ENCODE results near the gene MACROD2. TPM values are rescaled to one million over a fixed set of nuclear protein-coding genes. Genes with fewer than 3 reads are reported as not detected.
"Not testable (repeated sequence)": the region's sequence is repeated elsewhere in the genome, so short reads cannot be mapped to it uniquely, and the experiment has no call there.

MACROD2 gene
- total RNA-seq, 1 experiment from 2014 or later, result 0.02 TPM

- DNase-seq (ENCODE audit: low spot score), result no peak
Measured at GRCh38 chr20:14191559-14191958, 196.2 kb downstream of the MACROD2 start.

- no peak for DNase-seq (ENCODE audit: low spot score)
Measured at GRCh38 chr20:14193443-14193842, 198.1 kb downstream of the MACROD2 start.

GRCh38 chr20:14193885-14194284 is 198.6 kb downstream of the MACROD2 start:
- DNase-seq (ENCODE audit: low spot score), result no peak

- DNase-seq (ENCODE audit: low spot score), result peak; percentile 54
Measured at GRCh38 chr20:14197097-14197496, 201.8 kb downstream of the MACROD2 start.

GRCh38 chr20:14198416-14198815 is 203.1 kb downstream of the MACROD2 start:
- no peak for DNase-seq (ENCODE audit: low spot score)

- no peak for DNase-seq (ENCODE audit: low spot score)
Measured at GRCh38 chr20:14199111-14199510, 203.8 kb downstream of the MACROD2 start.

- DNase-seq (ENCODE audit: low spot score), result no peak
Measured at GRCh38 chr20:14203657-14204056, 208.3 kb downstream of the MACROD2 start.

GRCh38 chr20:14207591-14207990 is 212.3 kb downstream of the MACROD2 start:
- DNase-seq (ENCODE audit: low spot score), result no peak

GRCh38 chr20:14208956-14209355 is 213.6 kb downstream of the MACROD2 start:
- DNase-seq (ENCODE audit: low spot score), result no peak

- DNase-seq (ENCODE audit: low spot score), result no peak
Measured at GRCh38 chr20:14210146-14210545, 214.8 kb downstream of the MACROD2 start.

GRCh38 chr20:14214046-14214445 is 218.7 kb downstream of the MACROD2 start:
- DNase-seq (ENCODE audit: low spot score), result no peak

GRCh38 chr20:14215880-14216279 is 220.6 kb downstream of the MACROD2 start:
- not testable (repeated sequence) for DNase-seq (ENCODE audit: low spot score)

GRCh38 chr20:14219801-14220461 is 224.6 kb downstream of the MACROD2 start:
- DNase-seq (ENCODE audit: low spot score), result no peak

- DNase-seq (ENCODE audit: low spot score), result no peak
Measured at GRCh38 chr20:14220986-14221385, 225.7 kb downstream of the MACROD2 start.

- no peak for DNase-seq (ENCODE audit: low spot score)
Measured at GRCh38 chr20:14223806-14224205, 228.5 kb downstream of the MACROD2 start.

- not testable (repeated sequence) for DNase-seq (ENCODE audit: low spot score)
Measured at GRCh38 chr20:14226051-14227049, 231.0 kb downstream of the MACROD2 start.

GRCh38 chr20:14232650-14233049 is 237.3 kb downstream of the MACROD2 start:
- no peak for DNase-seq (ENCODE audit: low spot score)

GRCh38 chr20:14234666-14235295 is 239.5 kb downstream of the MACROD2 start:
- DNase-seq (ENCODE audit: low spot score), result no peak

- peak; percentile 23 for DNase-seq (ENCODE audit: low spot score)
Measured at GRCh38 chr20:14235355-14235754, 240.0 kb downstream of the MACROD2 start.

- DNase-seq (ENCODE audit: low spot score), result no peak
Measured at GRCh38 chr20:14245368-14245970, 250.2 kb downstream of the MACROD2 start.

GRCh38 chr20:14259689-14260088 is 264.4 kb downstream of the MACROD2 start:
- no peak for DNase-seq (ENCODE audit: low spot score)

GRCh38 chr20:14260367-14260766 is 265.1 kb downstream of the MACROD2 start:
- DNase-seq (ENCODE audit: low spot score), result no peak
